ENCODE results near the gene SLC16A1. TPM values are rescaled to one million over a fixed set of nuclear protein-coding genes. Genes with fewer than 3 reads are reported as not detected.

The SLC16A1 gene
- total and polyA plus RNA-seq, 2 of the 8 experiments (the other 6 are each of a cell fraction or from before 2014, with no cell fraction given) = 435 to 545 TPM

DNA sequence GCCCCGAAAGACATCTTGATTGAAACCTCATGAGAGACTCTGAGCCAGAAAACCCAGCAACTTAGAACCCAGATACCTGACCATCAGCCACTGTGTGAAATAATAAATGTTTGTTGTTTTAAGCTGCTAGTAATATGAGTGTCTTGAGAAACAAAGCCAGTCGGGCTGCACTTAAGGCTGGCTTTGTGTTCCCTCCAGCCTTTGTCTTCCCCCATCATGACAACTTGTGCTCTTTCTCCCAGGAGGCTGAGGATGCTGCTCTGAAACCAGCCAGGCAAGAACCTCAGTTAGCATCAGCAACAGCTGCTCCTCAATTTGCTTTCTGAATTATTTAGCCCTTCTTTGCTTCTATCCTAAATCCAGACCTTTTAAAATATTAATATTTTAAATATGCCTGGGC is 78.2 kb downstream of the SLC16A1 start:
- Histone ChIP-seq H4K20me1 (replicated peaks in 1 of 2; ENCODE audit: control insufficient read depth in 1 of 2, insufficient read depth in 2 of 2, low read length in 2 of 2) (no peaks in the 10 kb centered on the region), H2BK12ac (ENCODE audit: low read depth, low read length) (no peak overlapping the region), H2BK120ac (replicated peaks; ENCODE audit: low read depth, low read length) (no peak overlapping the region), H3K4ac (replicated peaks; ENCODE audit: insufficient read length, low read depth, low read length) (no peak overlapping the region), H4K91ac (replicated peaks; ENCODE audit: insufficient read length, low read length) (no peak overlapping the region), H3K9ac (replicated peaks in 1 of 4; ENCODE audit: extremely low read depth in 1 of 4, low read depth in 3 of 4, low read length in 3 of 4) (no peak overlapping the region), H3K36me3 (ENCODE audit: control insufficient read depth in 2 of 4, insufficient read depth in 4 of 4, low read length in 3 of 4) (no peaks in the 10 kb centered on the region), H3K14ac (ENCODE audit: insufficient read length) (no peak overlapping the region), H3K9me3 (ENCODE audit: insufficient read depth in 2 of 2, low read depth in 1 of 2, low read length in 1 of 2) (no peaks in the 10 kb centered on the region), H3K23ac (ENCODE audit: insufficient read length) (no peak overlapping the region), H4K8ac (ENCODE audit: extremely low read depth, insufficient read depth, low read length) (no peak overlapping the region), H3K27ac (ENCODE audit: low read depth, low read length) (no peak overlapping the region), H3K4me1 (replicated peaks in 1 of 4; ENCODE audit: control insufficient read depth in 3 of 4, insufficient read depth in 4 of 4, low read length in 3 of 4) (peaks cover 2 to 14% (median 8%) of the 10 kb centered on the region in 4 experiments), H3K4me3 (ENCODE audit: extremely low read depth in 1 of 4, insufficient read depth in 2 of 4, low read depth in 3 of 4, low read length in 4 of 4) (no peak overlapping the region), H3K79me1 (ENCODE audit: low read depth, low read length) (no peaks in the 10 kb centered on the region), H3K56ac (replicated peaks; ENCODE audit: insufficient read length, low read depth, low read length) (no peak overlapping the region), H3K4me2 (ENCODE audit: insufficient read depth in 1 of 2, low read depth in 2 of 2, low read length in 2 of 2) (no peak overlapping the region), H2AFZ (ENCODE audit: low read length) (0 out of 2 replicates have a peak overlapping the region, but pooled peaks have one; percentile 19), H3K79me2 (ENCODE audit: control insufficient read depth in 1 of 2, insufficient read depth in 2 of 2, low read length in 2 of 2) (no peaks in the 10 kb centered on the region), H2AK5ac (ENCODE audit: low read depth, low read length) (no peak overlapping the region), H3K27me3 (replicated peaks in 1 of 4; ENCODE audit: control insufficient read depth in 3 of 4, extremely low read depth in 1 of 4, insufficient read depth in 3 of 4, low read length in 3 of 4) (no peaks in the 10 kb centered on the region; a peak in 1 of 7 replicates), H2BK20ac (ENCODE audit: low read length) (peak overlapping the region; percentile 86; the same call in 1 of the 2 replicates), H4K5ac (ENCODE audit: insufficient read length, low read depth, low read length) (no peak overlapping the region), H3K18ac (ENCODE audit: extremely low read depth, low read length) (no peak overlapping the region), H3K23me2 (ENCODE audit: low read depth, low read length) (no peaks in the 10 kb centered on the region), H2BK5ac (ENCODE audit: low read depth, low read length) (no peak overlapping the region), H2BK15ac (ENCODE audit: low read length) (no peak overlapping the region)
- POLR2A ChIA-PET (ENCODE audit: partially characterized antibody) = interaction anchor here (0.6 to 1.5 kb wide), 4 partner anchors 30 to 76 kb away, joined by 3 to 7 read pairs (median 5); no protein-coding TSS in a partner anchor
- FAIRE-seq (no peak), DNase-seq (ENCODE audit: low read depth in 1 of 2, low spot score in 2 of 2) (no peak)
- CTCF ChIA-PET (ENCODE audit: partially characterized antibody) = interaction anchor here (0.5 to 5.6 kb wide), 14 partner anchors 10 to 521 kb away, joined by 3 to 32 read pairs (median 5); partner anchors contain the start of gene LRIG2
- 80% methylated on average over 2 of the region's 2 CpGs; no CpG with 5 or more reads in 1 of the 2 experiments for WGBS, 2 experiments (ENCODE audit: extremely low coverage in 1 of 2, insufficient coverage in 1 of 2, insufficient read length in 1 of 2, insufficient replicate concordance in 2 of 2, low coverage in 1 of 2, low lambda C conversion rate in 2 of 2, missing lambda C conversion rate in 1 of 2)
- TF ChIP-seq GABPA (IDR thresholded peaks at IDR 0.05; ENCODE audit: borderline replicate concordance, insufficient read depth, low read length) (no peak), YY1 (IDR thresholded peaks at IDR 0.05; ENCODE audit: low read depth, low read length) (no peak), ZNF274 (IDR thresholded peaks at IDR 0.05; ENCODE audit: borderline replicate concordance, extremely low read depth, low read length) (no peak), CEBPB (IDR thresholded peaks at IDR 0.05; ENCODE audit: low read depth, low read length) (no peak), SAP30 (IDR thresholded peaks at IDR 0.05; ENCODE audit: insufficient read depth, insufficient replicate concordance, low read length) (no peak), JUND (IDR thresholded peaks at IDR 0.05; ENCODE audit: low read length) (no peak), RFX5 (IDR thresholded peaks at IDR 0.05; ENCODE audit: borderline replicate concordance, low read depth, low read length) (no peak), CTBP2 (IDR thresholded peaks at IDR 0.05; ENCODE audit: borderline replicate concordance, insufficient read depth, insufficient read length, low read length) (no peak), SIRT6 (IDR thresholded peaks at IDR 0.05; ENCODE audit: low read length) (no peak), SUZ12 (IDR thresholded peaks at IDR 0.05; ENCODE audit: low read length) (no peak)
- TF ChIP-seq, protein P1, sequence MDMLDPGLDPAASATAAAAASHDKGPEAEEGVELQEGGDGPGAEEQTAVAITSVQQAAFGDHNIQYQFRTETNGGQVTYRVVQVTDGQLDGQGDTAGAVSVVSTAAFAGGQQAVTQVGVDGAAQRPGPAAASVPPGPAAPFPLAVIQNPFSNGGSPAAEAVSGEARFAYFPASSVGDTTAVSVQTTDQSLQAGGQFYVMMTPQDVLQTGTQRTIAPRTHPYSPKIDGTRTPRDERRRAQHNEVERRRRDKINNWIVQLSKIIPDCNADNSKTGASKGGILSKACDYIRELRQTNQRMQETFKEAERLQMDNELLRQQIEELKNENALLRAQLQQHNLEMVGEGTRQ (IDR thresholded peaks at IDR 0.05; ENCODE audit: low read length) = no peak

Data from H1 (cell line).